HL-60/S4 treated with phorbol 12-myristate 13-acetate at 8.2 ng/mL for 4 days and 3 days (cell line): Measurements from ENCODE around the gene RHOBTB3.
"Not testable (repeated sequence)": the region's sequence is repeated elsewhere in the genome, so short reads cannot be mapped to it uniquely, and the experiment has no call there.

Experiments
- in situ Hi-C: fragments of 300-500 bp; cut with MboI; formaldehyde crosslinking; loops from 2 replicates; pipeline ENCODE4 v1.15.0; 2022; ENCODE audit warnings: low sequenced_read_pairs

Gene RHOBTB3

GRCh38 chr5:95797301-95797700, 66.2 kb downstream of the RHOBTB3 start:
- in situ Hi-C loops = no loop called here

- in situ Hi-C loops = no loop called here
Observed at GRCh38 chr5:95798048-95798447, 66.9 kb downstream of the RHOBTB3 start.

- in situ Hi-C loops = no loop called here
Observed at GRCh38 chr5:95798545-95798944, 67.4 kb downstream of the RHOBTB3 start.

GRCh38 chr5:95799191-95799835, 68.2 kb downstream of the RHOBTB3 start:
- in situ Hi-C loops = no loop called here

- in situ Hi-C loops = no loop called here
Observed at GRCh38 chr5:95800553-95800952, 69.4 kb downstream of the RHOBTB3 start.

- in situ Hi-C loops = no loop called here
Observed at GRCh38 chr5:95801532-95801931, 70.4 kb downstream of the RHOBTB3 start.

- in situ Hi-C loops = no loop called here
Observed at GRCh38 chr5:95801961-95802360, 70.8 kb downstream of the RHOBTB3 start.

GRCh38 chr5:95803271-95804148, 72.4 kb downstream of the RHOBTB3 start:
- in situ Hi-C loops = no loop called here

- in situ Hi-C loops = no loop called here
Observed at GRCh38 chr5:95804736-95805539, 73.8 kb downstream of the RHOBTB3 start.

- in situ Hi-C loops = no loop called here
Observed at GRCh38 chr5:95806687-95807086, 75.6 kb downstream of the RHOBTB3 start.

- in situ Hi-C loops = no loop called here
Observed at GRCh38 chr5:95808013-95808685, 77.0 kb downstream of the RHOBTB3 start.

- in situ Hi-C loops = no loop called here
Observed at GRCh38 chr5:95808686-95809413, 77.7 kb downstream of the RHOBTB3 start.

GRCh38 chr5:95809414-95809960, 78.4 kb downstream of the RHOBTB3 start:
- in situ Hi-C loops = no loop called here

GRCh38 chr5:95810305-95811125, 79.4 kb downstream of the RHOBTB3 start:
- in situ Hi-C loops = no loop called here

- in situ Hi-C loops = not testable (repeated sequence)
Observed at GRCh38 chr5:95811126-95811423, 79.9 kb downstream of the RHOBTB3 start.

- in situ Hi-C loops = not testable (repeated sequence)
Observed at GRCh38 chr5:95811461-95812073, 80.4 kb downstream of the RHOBTB3 start.

- in situ Hi-C loops = no loop called here
Observed at GRCh38 chr5:95812074-95812471, 80.9 kb downstream of the RHOBTB3 start.

- in situ Hi-C loops = not testable (repeated sequence)
Observed at GRCh38 chr5:95813035-95813434, 81.9 kb downstream of the RHOBTB3 start.
